GM12878 (cell line): ENCODE results near the gene RAD51B. TPM values are rescaled to one million over a fixed set of nuclear protein-coding genes. Genes with fewer than 3 reads are reported as not detected.

Source experiments
- ATAC-seq: fragments of 200-7000 bp; cut with Tn5 transposase; 3 replicates; pipeline ENCODE4 v1.9.1; 2020; ENCODE audit warnings: mild to moderate bottlenecking, moderate library complexity
- BruUV-seq: library from RNA; stranded (reverse); fragments of 400-500 nt; replicated peaks from 2 replicates; lab custom pipeline; 2021; lab: Mats Ljungman, UMichigan
- CTCF ChIA-PET: fragments of 300-600 bp; sonication (Branson Sonifier 250); formaldehyde crosslinking; extraction: SDS; loops from one replicate; lab custom pipeline; 2021; ENCODE audit warnings: inconsistent platforms; lab: Yijun Ruan, JAX
- POLR2A ChIA-PET: fragments of 350-600 bp; formaldehyde crosslinking; extraction: SDS; loops from one replicate; lab custom pipeline; 2021; ENCODE audit warnings: inconsistent platforms; lab: Charles Lee
- RAD21 ChIA-PET: fragments of 300-600 bp; sonication (Branson Sonifier 250); formaldehyde crosslinking; loops from one replicate; lab custom pipeline; 2023; ENCODE audit warnings: antibody characterized with exemption; ENCODE audit not compliant: unreplicated experiment; lab: Charles Lee
- SMC1A ChIA-PET: fragments of 300-600 bp; sonication (Branson Sonifier 250); formaldehyde crosslinking; loops from one replicate; lab custom pipeline; 2023; ENCODE audit not compliant: unreplicated experiment, uncharacterized antibody; lab: Charles Lee
- DNase-seq: peaks from one replicate; pipeline ENCODE4 v3.0.0-alpha.2; 2011; ENCODE audit warnings: low read depth, low spot score
- FAIRE-seq: peaks from 3 replicates; lab custom pipeline; 2011; peaks lifted over from hg19 to GRCh38; lab: Jason Lieb, UNC
- H2AFZ ChIP-seq: 2 replicates; pipeline ENCODE4 v1.6.0; 2011; ENCODE audit warnings: low read depth, low read length, control low read depth; ENCODE audit not compliant: control insufficient read depth
- H3K27ac ChIP-seq: 2 replicates; pipeline ENCODE4 v1.5.1; 2011; ENCODE audit warnings: control low read depth; ENCODE audit not compliant: control insufficient read depth, insufficient read depth
- H3K27me3 ChIP-seq, 2 experiments: replicated peaks in 1 of 2; 2 replicates each; pipeline versions ENCODE4 v1.6.0 to v1.6.1; 2011; ENCODE audit warnings: low read length in 1 of 2; ENCODE audit not compliant: control insufficient read depth in 2 of 2, insufficient read depth in 2 of 2
- H3K36me3 ChIP-seq, 2 experiments: 2 replicates each; pipeline ENCODE4 v1.5.1; 2011; ENCODE audit warnings: low read length in 1 of 2; ENCODE audit not compliant: control insufficient read depth in 2 of 2, insufficient read depth in 2 of 2
- H3K4me1 ChIP-seq: 2 replicates; pipeline ENCODE4 v1.6.1; 2011; ENCODE audit warnings: mild to moderate bottlenecking, low read length, moderate library complexity, mixed read lengths; ENCODE audit not compliant: control insufficient read depth, insufficient read depth
- H3K4me2 ChIP-seq: 2 replicates; pipeline ENCODE4 v1.6.0; 2011; ENCODE audit warnings: control low read depth; ENCODE audit not compliant: control insufficient read depth, insufficient read depth
- H3K4me3 ChIP-seq: fragments of 200-600 bp; sonication (generic); 2 replicates; pipeline ENCODE4 v1.5.1; 2016
- H3K79me2 ChIP-seq: 2 replicates; pipeline ENCODE4 v1.6.0; 2011; ENCODE audit warnings: low read length; ENCODE audit not compliant: control insufficient read depth, insufficient read depth
- H3K9ac ChIP-seq: 2 replicates; pipeline ENCODE4 v1.8.0; 2011; ENCODE audit warnings: low read length, control low read depth, mixed read lengths; ENCODE audit not compliant: control insufficient read depth, insufficient read depth
- H3K9me3 ChIP-seq: replicated peaks from 3 replicates; pipeline ENCODE4 v1.5.1; 2011; ENCODE audit warnings: mild to moderate bottlenecking, low read length; ENCODE audit not compliant: control insufficient read depth, insufficient read depth
- H4K20me1 ChIP-seq: 2 replicates; pipeline ENCODE4 v1.6.0; 2011; ENCODE audit not compliant: control insufficient read depth, insufficient read depth
- ASH2L ChIP-seq: fragments of 300-600, 200-600 bp; sonication (generic); IDR thresholded peaks from 2 replicates; pipeline ENCODE4 v1.6.1; 2017; ENCODE audit warnings: low read depth, mild to moderate bottlenecking, borderline replicate concordance
- CHD1 ChIP-seq: IDR thresholded peaks from 2 replicates; pipeline ENCODE4 v1.6.1; 2012; ENCODE audit warnings: low read depth, low read length, improper control_type of control experiment
- FOS ChIP-seq: IDR thresholded peaks from 3 replicates; pipeline ENCODE4 v1.6.1; 2011; ENCODE audit warnings: borderline replicate concordance; ENCODE audit not compliant: insufficient read length; ENCODE audit errors: extremely low read depth
- FOXM1 ChIP-seq: IDR thresholded peaks from 2 replicates; pipeline ENCODE4 v1.6.1; 2012; ENCODE audit warnings: low read depth, mild to moderate bottlenecking, inconsistent platforms, low read length, moderate library complexity
- HDGF ChIP-seq: fragments of 450-650 bp; IDR thresholded peaks from 2 replicates; pipeline ENCODE4 v1.6.1; 2016; ENCODE audit warnings: antibody characterized with exemption
- RB1 ChIP-seq: fragments of 450-650 bp; formaldehyde crosslinking; IDR thresholded peaks from 2 replicates; pipeline ENCODE4 v1.6.1; 2017; ENCODE audit warnings: mild to moderate bottlenecking, borderline replicate concordance
- SIN3A ChIP-seq: IDR thresholded peaks from 2 replicates; pipeline ENCODE4 v1.6.1; 2012; ENCODE audit warnings: low read depth, low read length, improper control_type of control experiment
- TARDBP ChIP-seq: IDR thresholded peaks from 2 replicates; pipeline ENCODE4 v1.6.1; 2016; ENCODE audit warnings: borderline replicate concordance
- WRNIP1 ChIP-seq: IDR thresholded peaks from 2 replicates; pipeline ENCODE4 v1.6.1; 2011; ENCODE audit warnings: low read depth, low read length, improper control_type of control experiment, borderline replicate concordance
- WGBS: methylation state at CpG from one replicate; pipeline ENCODE4 v1.1.6; 2016; ENCODE audit warnings: low lambda C conversion rate; ENCODE audit not compliant: insufficient replicate concordance, insufficient coverage; ENCODE audit errors: missing lambda C conversion rate; 5-methylcytosine and 5-hydroxymethylcytosine counted together
- in situ Hi-C: fragments of 300-500 bp; cut with MboI; formaldehyde crosslinking; loops from 9 replicates; pipeline ENCODE4 v1.14.3; 2018; ENCODE audit warnings: mixed read lengths
- intact Hi-C: fragments of 100-400 bp; cut with micrococcal nuclease; formaldehyde crosslinking; loops from one replicate; pipeline ENCODE4 v1.14.2; 2022; ENCODE audit not compliant: unreplicated experiment
- polyA plus RNA-seq, 11 experiments: library from polyadenylated mRNA; depleted of rRNA in 4 of 11; unstranded in 6 of 11; stranded (reverse) in 5 of 11; fragments of >200 nt; fragmentation: Nextera tagmentation in 4 of 11; fragmentation: Illumina TruSeq in 1 of 11; extraction: Ambion mirVana in 4 of 11; extraction: Trizol in 1 of 11; gene quantifications; 1 replicate in 1 of 11; 2 replicates in 10 of 11; pipeline versions ENCODE4 v1.2.1 to v1.2.3, GENCODE V29; 2011 to 2016; ENCODE audit warnings: inconsistent platforms in 2 of 11, missing spikeins in 2 of 11, low read depth in 1 of 11
- total RNA-seq, 4 experiments: library from RNA; depleted of rRNA in 3 of 4; stranded (reverse); fragments of >200 nt in 3 of 4; fragmentation: Illumina TruSeq in 1 of 4; extraction: Trizol in 1 of 4; gene quantifications; 2 replicates each; pipeline versions ENCODE4 v1.2.1 to v1.2.3, GENCODE V29; 2013 to 2021
- TF ChIP-seq, protein P1 (sequence below): fragments of 450-650 bp; IDR thresholded peaks from 2 replicates; pipeline ENCODE4 v1.6.1; 2018; ENCODE audit warnings: mild to moderate bottlenecking, low read depth, moderate library complexity; ENCODE audit not compliant: partially characterized antibody
- TF ChIP-seq, protein P2 (sequence below): fragments of 450-650 bp; IDR thresholded peaks from 2 replicates; pipeline ENCODE4 v1.6.1; 2017; ENCODE audit warnings: low read depth, mild to moderate bottlenecking, moderate library complexity
- TF ChIP-seq, protein P3 (sequence below): fragments of 450-650 bp; IDR thresholded peaks from 2 replicates; pipeline ENCODE4 v1.6.1; 2017; ENCODE audit warnings: borderline replicate concordance

Gene RAD51B
- total and polyA plus RNA-seq, 10 of the 15 experiments (the other 5 are each of a cell fraction or from before 2014, with no cell fraction given), result 9.8 to 26.8 (median 21.3) TPM

GRCh38 chr14:68133856-68134255, 314.3 kb downstream of the RAD51B start:
- Histone ChIP-seq H3K9ac (no peak overlapping the region), H4K20me1 (no peaks in the 10 kb centered on the region), H3K4me2 (no peak overlapping the region), H2AFZ (no peak overlapping the region), H3K36me3 (no peaks in the 10 kb centered on the region), H3K27me3 (no peaks in the 10 kb centered on the region), H3K4me1 (peaks cover 7% of the 10 kb centered on the region), H3K79me2 (no peaks in the 10 kb centered on the region), H3K9me3 (no peaks in the 10 kb centered on the region), H3K4me3 (no peak overlapping the region), H3K27ac (no peak overlapping the region)
- SMC1A ChIA-PET, result interaction anchor here (1.0 to 2.5 kb wide), 2 partner anchors 21 to 683 kb away, joined by 3 to 7 read pairs; no protein-coding TSS in a partner anchor
- BruUV-seq, result no TSS peak
- intact Hi-C loops, result no loop called here
- RAD21 ChIA-PET, result no interaction called here
- over 99% methylated on average over 4 of the region's 4 CpGs for WGBS
- POLR2A ChIA-PET, result no interaction called here
- no peak for ATAC-seq
- no peak for TF ChIP-seq SIN3A
- no peak for TF ChIP-seq CHD1
- no peak for TF ChIP-seq TARDBP
- TF ChIP-seq WRNIP1, result no peak
- in situ Hi-C loops, result no loop called here
- CTCF ChIA-PET, result no interaction called here
- DNase-seq, result no peak
- no peak for FAIRE-seq

DNA sequence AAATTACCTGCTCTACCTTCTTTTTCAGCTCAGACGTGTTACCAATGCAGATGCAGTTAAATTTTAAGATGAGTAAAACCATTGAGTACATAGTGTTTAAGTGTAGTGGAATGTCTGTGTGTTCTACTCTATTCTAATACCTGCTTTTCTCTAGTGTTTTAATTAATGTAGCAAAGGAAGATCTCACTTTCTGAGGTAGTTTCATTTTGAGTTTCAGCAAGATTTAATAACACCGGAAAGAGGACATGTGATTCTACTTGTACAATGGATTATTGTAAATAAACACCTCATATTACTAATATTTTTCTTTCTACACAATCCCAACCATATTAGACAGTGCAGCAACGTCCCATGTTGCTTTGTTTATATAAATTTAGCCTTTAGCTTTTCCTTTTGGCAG, 315.4 kb downstream of the RAD51B start:
- no peak overlapping the region for H3K9ac ChIP-seq
- H3K9me3 ChIP-seq, result no peaks in the 10 kb centered on the region
- FAIRE-seq, result no peak
- 8% methylated on average over 3 of the region's 3 CpGs for WGBS
- intact Hi-C loops (no loop called here), in situ Hi-C loops (no loop called here)
- ChIA-PET POLR2A (no interaction called here), SMC1A (interaction anchor here (0.6 to 1.5 kb wide), 9 partner anchors 9 to 189 kb away, joined by 3 to 6 read pairs (median 3); no protein-coding TSS in a partner anchor), RAD21 (interaction anchor here (0.7 to 1.3 kb wide), 2 partner anchors 38 to 113 kb away, joined by 3 read pairs; no protein-coding TSS in a partner anchor), CTCF (interaction anchor here (0.7 to 1.0 kb wide), 2 partner anchors 14 to 201 kb away, joined by 3 read pairs; no protein-coding TSS in a partner anchor)
- no peak for DNase-seq
- H3K27ac ChIP-seq, result no peak overlapping the region
- no TSS peak for BruUV-seq
- no peaks in the 10 kb centered on the region for H3K36me3 ChIP-seq
- no peak overlapping the region for H3K4me3 ChIP-seq
- peaks cover 7% of the 10 kb centered on the region for H3K4me1 ChIP-seq
- no peaks in the 10 kb centered on the region for H4K20me1 ChIP-seq
- H3K79me2 ChIP-seq, result no peaks in the 10 kb centered on the region
- no peak overlapping the region for H3K4me2 ChIP-seq
- H3K27me3 ChIP-seq, result no peaks in the 10 kb centered on the region
- H2AFZ ChIP-seq, result no peak overlapping the region
- ATAC-seq, result peak; percentile 78
- TF ChIP-seq TARDBP, result no peak
- TF ChIP-seq RB1, result no peak
- no peak for TF ChIP-seq FOS
- TF ChIP-seq, protein P1, sequence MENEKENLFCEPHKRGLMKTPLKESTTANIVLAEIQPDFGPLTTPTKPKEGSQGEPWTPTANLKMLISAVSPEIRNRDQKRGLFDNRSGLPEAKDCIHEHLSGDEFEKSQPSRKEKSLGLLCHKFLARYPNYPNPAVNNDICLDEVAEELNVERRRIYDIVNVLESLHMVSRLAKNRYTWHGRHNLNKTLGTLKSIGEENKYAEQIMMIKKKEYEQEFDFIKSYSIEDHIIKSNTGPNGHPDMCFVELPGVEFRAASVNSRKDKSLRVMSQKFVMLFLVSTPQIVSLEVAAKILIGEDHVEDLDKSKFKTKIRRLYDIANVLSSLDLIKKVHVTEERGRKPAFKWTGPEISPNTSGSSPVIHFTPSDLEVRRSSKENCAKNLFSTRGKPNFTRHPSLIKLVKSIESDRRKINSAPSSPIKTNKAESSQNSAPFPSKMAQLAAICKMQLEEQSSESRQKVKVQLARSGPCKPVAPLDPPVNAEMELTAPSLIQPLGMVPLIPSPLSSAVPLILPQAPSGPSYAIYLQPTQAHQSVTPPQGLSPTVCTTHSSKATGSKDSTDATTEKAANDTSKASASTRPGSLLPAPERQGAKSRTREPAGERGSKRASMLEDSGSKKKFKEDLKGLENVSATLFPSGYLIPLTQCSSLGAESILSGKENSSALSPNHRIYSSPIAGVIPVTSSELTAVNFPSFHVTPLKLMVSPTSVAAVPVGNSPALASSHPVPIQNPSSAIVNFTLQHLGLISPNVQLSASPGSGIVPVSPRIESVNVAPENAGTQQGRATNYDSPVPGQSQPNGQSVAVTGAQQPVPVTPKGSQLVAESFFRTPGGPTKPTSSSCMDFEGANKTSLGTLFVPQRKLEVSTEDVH, result no peak
- TF ChIP-seq, protein P2, sequence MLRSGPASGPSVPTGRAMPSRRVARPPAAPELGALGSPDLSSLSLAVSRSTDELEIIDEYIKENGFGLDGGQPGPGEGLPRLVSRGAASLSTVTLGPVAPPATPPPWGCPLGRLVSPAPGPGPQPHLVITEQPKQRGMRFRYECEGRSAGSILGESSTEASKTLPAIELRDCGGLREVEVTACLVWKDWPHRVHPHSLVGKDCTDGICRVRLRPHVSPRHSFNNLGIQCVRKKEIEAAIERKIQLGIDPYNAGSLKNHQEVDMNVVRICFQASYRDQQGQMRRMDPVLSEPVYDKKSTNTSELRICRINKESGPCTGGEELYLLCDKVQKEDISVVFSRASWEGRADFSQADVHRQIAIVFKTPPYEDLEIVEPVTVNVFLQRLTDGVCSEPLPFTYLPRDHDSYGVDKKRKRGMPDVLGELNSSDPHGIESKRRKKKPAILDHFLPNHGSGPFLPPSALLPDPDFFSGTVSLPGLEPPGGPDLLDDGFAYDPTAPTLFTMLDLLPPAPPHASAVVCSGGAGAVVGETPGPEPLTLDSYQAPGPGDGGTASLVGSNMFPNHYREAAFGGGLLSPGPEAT, result peak; percentile 62; the same call in 1 of the 2 replicates
- TF ChIP-seq ASH2L, result no peak
- TF ChIP-seq, protein P3, sequence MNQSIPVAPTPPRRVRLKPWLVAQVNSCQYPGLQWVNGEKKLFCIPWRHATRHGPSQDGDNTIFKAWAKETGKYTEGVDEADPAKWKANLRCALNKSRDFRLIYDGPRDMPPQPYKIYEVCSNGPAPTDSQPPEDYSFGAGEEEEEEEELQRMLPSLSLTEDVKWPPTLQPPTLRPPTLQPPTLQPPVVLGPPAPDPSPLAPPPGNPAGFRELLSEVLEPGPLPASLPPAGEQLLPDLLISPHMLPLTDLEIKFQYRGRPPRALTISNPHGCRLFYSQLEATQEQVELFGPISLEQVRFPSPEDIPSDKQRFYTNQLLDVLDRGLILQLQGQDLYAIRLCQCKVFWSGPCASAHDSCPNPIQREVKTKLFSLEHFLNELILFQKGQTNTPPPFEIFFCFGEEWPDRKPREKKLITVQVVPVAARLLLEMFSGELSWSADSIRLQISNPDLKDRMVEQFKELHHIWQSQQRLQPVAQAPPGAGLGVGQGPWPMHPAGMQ, result no peak
- no peak for TF ChIP-seq FOXM1
- no peak for TF ChIP-seq HDGF
